ENCODE results near the gene TMEM9. TPM values are rescaled to one million over a fixed set of nuclear protein-coding genes. Genes with fewer than 3 reads are reported as not detected.

Gene TMEM9
- total and polyA plus RNA-seq, 2 of the 8 experiments (the other 6 are each of a cell fraction or from before 2014, with no cell fraction given): 79.9 to 181 TPM

DNA sequence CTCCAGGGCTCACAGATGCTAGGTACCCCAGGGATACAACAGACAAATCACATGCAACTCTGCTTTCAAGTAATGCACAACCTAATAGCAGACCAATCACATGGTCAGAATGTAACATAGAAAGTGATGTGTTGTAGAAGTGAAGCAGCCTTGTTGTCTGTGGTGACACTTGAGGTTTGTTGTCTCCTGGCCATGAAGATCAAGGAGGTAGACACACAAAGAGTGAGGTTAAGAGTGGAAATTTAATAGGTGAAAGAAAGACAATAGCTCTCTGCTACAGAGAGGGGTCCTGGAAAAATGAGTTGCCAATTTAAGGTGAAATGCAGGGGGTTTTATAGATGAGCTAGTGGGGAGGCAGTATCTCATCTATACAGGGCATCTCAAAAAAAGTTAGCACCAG is 2.5 kb upstream of the TMEM9 start (continued):
- TF ChIP-seq RFX5 (IDR thresholded peaks at IDR 0.05; ENCODE audit: borderline replicate concordance, low read depth, low read length): no peak
- no peak for TF ChIP-seq EZH2 (IDR thresholded peaks at IDR 0.05; ENCODE audit: low read depth, low read length, severe bottlenecking)
